SK-N-SH (cell line): ENCODE data around the gene DHRS1. TPM values are rescaled to one million over a fixed set of nuclear protein-coding genes. Genes with fewer than 3 reads are reported as not detected.

Source experiments
- CTCF ChIA-PET: fragments of 300-600, 350-600 bp; formaldehyde crosslinking; extraction: SDS; loops from one replicate; lab custom pipeline; 2021; lab: Yijun Ruan, JAX
- POLR2A ChIA-PET: fragments of 350-600 bp; sonication (Branson Sonifier 250); formaldehyde crosslinking; extraction: SDS; loops from one replicate; lab custom pipeline; 2020; ENCODE audit warnings: antibody characterized with exemption, inconsistent platforms; lab: Yijun Ruan, JAX
- DNase-seq: peaks from one replicate; pipeline ENCODE4 v3.0.0; 2012
- H2AFZ ChIP-seq: fragments of 200-600 bp; sonication (generic); 2 replicates; pipeline ENCODE4 v1.8.1; 2016; ENCODE audit warnings: antibody characterized with exemption, mild to moderate bottlenecking, low read depth
- H3F3A ChIP-seq: fragments of 200-600 bp; sonication (generic); replicated peaks from 2 replicates; pipeline ENCODE3; 2016; ENCODE audit warnings: antibody characterized with exemption, mild to moderate bottlenecking; ENCODE audit not compliant: insufficient read depth
- H3K27ac ChIP-seq, 2 experiments: fragments of 200-500 bp in 1 of 2; fragments of 200-600 bp in 1 of 2; sonication (Bioruptor generic) in 1 of 2; sonication (generic), shearing (Covaris generic) in 1 of 2; 2 replicates each; pipeline versions ENCODE4 v1.5.1 to v1.6.1; 2014 to 2016; ENCODE audit warnings: low read depth in 2 of 2, inconsistent platforms in 1 of 2, low read length in 1 of 2, mild to moderate bottlenecking in 1 of 2, mixed read lengths in 1 of 2
- H3K27me3 ChIP-seq: fragments of 200-600 bp; sonication (generic), shearing (Covaris generic); 2 replicates; pipeline ENCODE4 v1.6.1; 2016; ENCODE audit warnings: mixed run types; ENCODE audit not compliant: insufficient read depth
- H3K36me3 ChIP-seq, 2 experiments: fragments of 200-500 bp in 1 of 2; fragments of 200-600 bp in 1 of 2; sonication (Bioruptor generic) in 1 of 2; sonication (generic) in 1 of 2; replicated peaks in 1 of 2; 2 replicates each; pipeline versions ENCODE3 to v1.5.1; 2014 to 2016; ENCODE audit warnings: low read length in 1 of 2, mild to moderate bottlenecking in 1 of 2; ENCODE audit not compliant: insufficient read depth in 2 of 2, control insufficient read depth in 1 of 2
- H3K4me1 ChIP-seq, 2 experiments: fragments of 200-500 bp in 1 of 2; fragments of 200-600 bp in 1 of 2; sonication (Bioruptor generic) in 1 of 2; sonication (generic), shearing (Covaris generic) in 1 of 2; 2 replicates each; pipeline versions ENCODE4 v1.5.1 to v1.6.1; 2014 to 2016; ENCODE audit warnings: low read depth in 1 of 2, low read length in 1 of 2, mixed run types in 1 of 2; ENCODE audit not compliant: insufficient read depth in 2 of 2, control insufficient read depth in 1 of 2
- H3K4me2 ChIP-seq: fragments of 200-600 bp; sonication (generic), shearing (Covaris generic); 2 replicates; pipeline ENCODE4 v1.6.1; 2017; ENCODE audit warnings: mixed run types
- H3K4me3 ChIP-seq, 2 experiments: fragments of 200-500 bp in 1 of 2; fragments of 200-600 bp in 1 of 2; sonication (Bioruptor generic) in 1 of 2; sonication (generic), shearing (Covaris generic) in 1 of 2; 2 replicates each; pipeline versions ENCODE4 v1.5.1 to v1.8.1; 2014 to 2016; ENCODE audit warnings: low read depth in 2 of 2, inconsistent platforms in 1 of 2, low read length in 1 of 2, mild to moderate bottlenecking in 1 of 2, mixed read lengths in 1 of 2, moderate library complexity in 1 of 2
- H3K79me2 ChIP-seq: fragments of 200-600 bp; sonication (generic); 2 replicates; pipeline ENCODE4 v1.8.1; 2017; ENCODE audit warnings: mild to moderate bottlenecking; ENCODE audit not compliant: insufficient read depth
- H3K9ac ChIP-seq: fragments of 200-600 bp; sonication (generic); 2 replicates; pipeline ENCODE4 v1.6.1; 2017; ENCODE audit warnings: mixed run types
- H3K9me2 ChIP-seq: fragments of 200-600 bp; sonication (generic); 2 replicates; pipeline ENCODE4 v1.6.1; 2017; ENCODE audit warnings: mixed run types
- H3K9me3 ChIP-seq: fragments of 200-600 bp; sonication (generic); 2 replicates; pipeline ENCODE4 v1.6.1; 2017; ENCODE audit warnings: mixed run types, mild to moderate bottlenecking, moderate library complexity
- H4K20me1 ChIP-seq: fragments of 200-600 bp; sonication (generic); 2 replicates; pipeline ENCODE4 v1.6.1; 2017; ENCODE audit warnings: mild to moderate bottlenecking, mixed run types; ENCODE audit not compliant: insufficient read depth
- CHD2 ChIP-seq: fragments of 150-350 bp; IDR thresholded peaks from 2 replicates; pipeline ENCODE4 v1.6.1; 2018; ENCODE audit warnings: low read length; ENCODE audit not compliant: partially characterized antibody
- ELF1 ChIP-seq: IDR thresholded peaks from 2 replicates; pipeline ENCODE4 v1.4.0; 2012
- FOSL2 ChIP-seq: IDR thresholded peaks from 2 replicates; pipeline ENCODE4 v1.4.0; 2012; ENCODE audit warnings: low read depth, mild to moderate bottlenecking, moderate library complexity, borderline replicate concordance
- FOXJ3 ChIP-seq: sonication (generic); formaldehyde crosslinking; IDR thresholded peaks from 2 replicates; pipeline ENCODE4 v1.5.1; 2020; ENCODE audit warnings: mild to moderate bottlenecking, missing genetic modification reagents
- FOXM1 ChIP-seq: IDR thresholded peaks from 2 replicates; pipeline ENCODE4 v1.4.0; 2012; ENCODE audit warnings: low read depth, mild to moderate bottlenecking
- IRF3 ChIP-seq: fragments of 150-350 bp; IDR thresholded peaks from 2 replicates; pipeline ENCODE4 v1.6.1; 2016; ENCODE audit warnings: mild to moderate bottlenecking, low read depth, low read length
- MXI1 ChIP-seq: IDR thresholded peaks from 2 replicates; pipeline ENCODE4 v1.6.1; 2012; ENCODE audit warnings: mild to moderate bottlenecking, low read depth, low read length, improper control_type of control experiment
- NFIC ChIP-seq: IDR thresholded peaks from 2 replicates; pipeline ENCODE4 v1.4.0; 2012; ENCODE audit warnings: borderline replicate concordance
- NRF1 ChIP-seq: IDR thresholded peaks from 2 replicates; pipeline ENCODE4 v1.6.1; 2012; ENCODE audit warnings: low read depth, mild to moderate bottlenecking, low read length
- PBX3 ChIP-seq: IDR thresholded peaks from 2 replicates; pipeline ENCODE4; 2012
- POLR2AphosphoS5 ChIP-seq: IDR thresholded peaks from 2 replicates; pipeline ENCODE4 v1.6.1; 2012; ENCODE audit warnings: low read depth, low read length
- RCOR1 ChIP-seq: fragments of 150-350 bp; IDR thresholded peaks from 2 replicates; pipeline ENCODE4 v1.6.1; 2017; ENCODE audit warnings: antibody characterized with exemption, low read length
- RXRA ChIP-seq: IDR thresholded peaks from 2 replicates; pipeline ENCODE4 v1.4.0; 2012; ENCODE audit warnings: low read depth, mild to moderate bottlenecking, borderline replicate concordance
- TEAD4 ChIP-seq: IDR thresholded peaks from 2 replicates; pipeline ENCODE4 v1.4.0; 2012; ENCODE audit warnings: mild to moderate bottlenecking, borderline replicate concordance; ENCODE audit not compliant: insufficient read depth
- USF1 ChIP-seq: IDR thresholded peaks from 2 replicates; pipeline ENCODE4 v1.4.0; 2012; ENCODE audit warnings: low read depth, borderline replicate concordance
- USF2 ChIP-seq: fragments of 150-350 bp; IDR thresholded peaks from 2 replicates; pipeline ENCODE4 v1.6.1; 2017; ENCODE audit warnings: antibody characterized with exemption, low read length, low read depth, borderline replicate concordance
- YY1 ChIP-seq: IDR thresholded peaks from 2 replicates; pipeline ENCODE4 v1.4.0; 2012; ENCODE audit warnings: low read depth, mild to moderate bottlenecking
- ZBTB33 ChIP-seq: IDR thresholded peaks from 2 replicates; pipeline ENCODE4 v1.4.0; 2012; ENCODE audit warnings: low read depth, borderline replicate concordance
- WGBS: methylation state at CpG from one replicate; pipeline ENCODE4 v1.1.6; 2017; ENCODE audit warnings: low lambda C conversion rate; 5-methylcytosine and 5-hydroxymethylcytosine counted together
- polyA plus RNA-seq, 3 experiments: library from polyadenylated mRNA; depleted of rRNA; stranded (reverse); fragments of >200 nt; gene quantifications; 2 replicates each; pipeline ENCODE4 v1.2.3, GENCODE V29; 2012

DHRS1 gene
- polyA plus RNA-seq, 1 of the 3 experiments (the other 2 are of a cell fraction), result 65.4 TPM

GRCh38 chr14:24258119-24258518 lies 41.5 kb downstream of the DHRS1 start (continued):
- no peak for TF ChIP-seq ZBTB33

GRCh38 chr14:24256960-24257359 lies 42.6 kb downstream of the DHRS1 start:
- H3K4me3 ChIP-seq, result no peak overlapping the region
- WGBS, result 51% methylated on average over 4 of the region's 4 CpGs
- H3K9me3 ChIP-seq, result no peaks in the 10 kb centered on the region
- peaks cover 0 to 3% of the 10 kb centered on the region in 2 experiments; a peak in 1 of 4 replicates for H3K4me1 ChIP-seq
- H3K9me2 ChIP-seq, result no peaks in the 10 kb centered on the region
- no peaks in the 10 kb centered on the region for H3K27me3 ChIP-seq
- H3K27ac ChIP-seq, result no peak overlapping the region
- no peak overlapping the region for H2AFZ ChIP-seq
- H3K9ac ChIP-seq, result no peak overlapping the region
- no peak overlapping the region for H3K4me2 ChIP-seq
- POLR2A ChIA-PET, result no interaction called here
- peaks cover 5% of the 10 kb centered on the region for H3F3A ChIP-seq
- no peak for DNase-seq
- CTCF ChIA-PET, result interaction anchor here (1.0 to 4.0 kb wide), 5 partner anchors 10 to 76 kb away, joined by 3 to 15 read pairs (median 5); partner anchors contain the start of genes CIDEB and TINF2
- no peaks in the 10 kb centered on the region for H4K20me1 ChIP-seq
- peaks cover 0 to 3% of the 10 kb centered on the region in 2 experiments for H3K36me3 ChIP-seq
- TF ChIP-seq IRF3 (no peak), ELF1 (no peak), FOXM1 (no peak), USF1 (no peak), USF2 (no peak)
- no peaks in the 10 kb centered on the region for H3K79me2 ChIP-seq

- Histone ChIP-seq H3K4me3 (no peak overlapping the region), H3K27ac (no peak overlapping the region), H3K9ac (no peak overlapping the region), H3K79me2 (no peaks in the 10 kb centered on the region), H3F3A (peaks cover 5% of the 10 kb centered on the region), H3K9me2 (no peaks in the 10 kb centered on the region), H3K4me1 (peaks cover 0 to 3% of the 10 kb centered on the region in 2 experiments; a peak in 1 of 4 replicates), H2AFZ (no peak overlapping the region), H3K9me3 (no peaks in the 10 kb centered on the region), H3K4me2 (no peak overlapping the region), H3K27me3 (no peaks in the 10 kb centered on the region), H3K36me3 (peaks cover 0 to 3% of the 10 kb centered on the region in 2 experiments), H4K20me1 (no peaks in the 10 kb centered on the region)
- 96% methylated on average over 8 of the region's 12 CpGs for WGBS
- CTCF ChIA-PET, result interaction anchor here (1.0 to 4.0 kb wide), 5 partner anchors 10 to 52 kb away, joined by 3 to 15 read pairs (median 5); partner anchors contain the start of genes CIDEB and TINF2
- DNase-seq, result no peak
- POLR2A ChIA-PET, result no interaction called here
- TF ChIP-seq YY1 (no peak), RCOR1 (no peak), IRF3 (no peak), FOXJ3 (CRISPR knock-in tag) (no peak), FOSL2 (no peak), RXRA (no peak), POLR2AphosphoS5 (no peak), CHD2 (no peak), NFIC (no peak), TEAD4 (no peak), NRF1 (no peak), PBX3 (no peak), MXI1 (no peak)
These were observed 43.5 kb downstream of the DHRS1 start for GRCh38 chr14:24255931-24256711.
